ENCODE measurements around the gene HSPB2.
"Not testable (repeated sequence)": the region's sequence is repeated elsewhere in the genome, so short reads cannot be mapped to it uniquely, and the experiment has no call there.

Gene HSPB2

DNA sequence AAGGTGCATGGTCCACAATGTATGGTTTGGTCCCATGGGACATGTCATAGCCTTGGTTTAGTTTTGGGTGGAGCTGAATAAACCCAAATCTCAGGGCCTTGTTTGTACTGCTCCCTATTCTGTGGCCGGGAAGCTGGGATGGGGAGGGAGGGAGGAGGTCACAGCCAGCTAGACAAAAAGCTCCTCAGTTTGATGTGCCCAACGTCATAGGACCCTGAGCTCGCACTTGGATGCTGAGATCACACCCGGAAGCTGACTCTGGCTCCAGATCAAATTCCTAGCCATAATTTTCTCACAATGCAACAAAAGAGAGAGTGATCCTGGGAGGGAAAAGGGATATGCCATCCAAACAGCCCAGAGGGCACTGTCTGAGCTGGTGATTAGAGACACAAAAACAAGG lies 1.5 kb downstream of the HSPB2 start:
- DNase-seq (ENCODE audit: low read depth, low spot score) = no peak

DNA sequence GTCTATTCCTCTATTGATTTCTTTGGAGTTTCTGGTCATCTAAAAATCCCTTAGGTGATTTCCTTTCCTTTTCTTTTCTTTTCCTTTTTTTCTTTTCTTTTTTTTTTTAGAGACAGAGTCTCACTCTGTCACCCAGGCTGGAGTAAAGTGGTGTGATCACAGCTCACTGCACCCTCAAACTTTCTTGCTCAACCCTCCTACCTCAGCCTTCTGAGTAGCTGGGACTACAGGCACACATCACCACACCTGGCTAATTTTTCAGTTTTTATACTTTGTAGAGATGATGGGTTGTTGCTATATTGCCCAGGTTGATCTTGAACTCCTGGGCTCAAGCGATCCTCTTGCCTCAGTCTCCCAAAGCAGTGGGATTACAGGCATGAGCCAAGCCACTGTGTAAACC lies 4.2 kb downstream of the HSPB2 start:
- no peak for DNase-seq (ENCODE audit: low read depth, low spot score)

DNA sequence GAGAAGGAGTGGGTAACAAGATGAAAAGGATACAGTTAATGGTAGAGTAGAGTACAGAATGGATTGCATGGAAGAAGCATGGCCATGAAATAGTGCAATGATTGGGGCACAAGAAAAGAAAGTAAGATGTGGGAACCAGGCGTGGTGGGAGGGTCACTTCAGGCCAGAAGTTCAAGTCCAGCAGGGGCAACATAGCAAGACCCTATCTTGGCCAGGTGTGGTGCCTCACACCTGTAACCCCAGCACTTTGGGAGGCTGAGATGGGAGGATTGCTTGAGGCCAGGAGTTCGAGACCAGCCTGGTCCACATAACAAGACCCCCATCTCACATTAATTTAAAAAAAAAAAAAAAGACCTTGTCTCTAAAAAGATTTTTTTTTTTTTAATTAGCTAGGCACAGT lies 4.8 kb downstream of the HSPB2 start:
- no peak for DNase-seq (ENCODE audit: low read depth, low spot score)

DNA sequence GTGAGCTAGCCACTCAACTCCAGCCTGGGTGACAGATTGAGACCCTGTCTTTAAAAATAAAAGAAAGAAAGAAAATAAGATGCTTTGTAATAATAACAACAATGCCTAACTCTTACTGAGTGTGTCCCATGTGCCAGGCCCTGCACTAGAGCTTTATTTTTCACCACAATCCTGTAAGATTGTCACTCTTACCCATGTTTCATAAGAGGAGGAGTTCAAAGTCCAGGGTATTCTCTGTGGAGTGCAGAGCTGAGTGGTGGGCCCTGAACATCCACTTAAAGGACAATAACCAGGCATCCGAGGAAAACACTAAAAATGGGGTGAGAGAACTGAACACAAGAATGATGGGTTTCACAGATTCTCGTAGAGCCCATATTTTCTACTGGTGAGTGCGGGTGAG lies 5.3 kb downstream of the HSPB2 start:
- no peak for DNase-seq (ENCODE audit: low read depth, low spot score)

DNA sequence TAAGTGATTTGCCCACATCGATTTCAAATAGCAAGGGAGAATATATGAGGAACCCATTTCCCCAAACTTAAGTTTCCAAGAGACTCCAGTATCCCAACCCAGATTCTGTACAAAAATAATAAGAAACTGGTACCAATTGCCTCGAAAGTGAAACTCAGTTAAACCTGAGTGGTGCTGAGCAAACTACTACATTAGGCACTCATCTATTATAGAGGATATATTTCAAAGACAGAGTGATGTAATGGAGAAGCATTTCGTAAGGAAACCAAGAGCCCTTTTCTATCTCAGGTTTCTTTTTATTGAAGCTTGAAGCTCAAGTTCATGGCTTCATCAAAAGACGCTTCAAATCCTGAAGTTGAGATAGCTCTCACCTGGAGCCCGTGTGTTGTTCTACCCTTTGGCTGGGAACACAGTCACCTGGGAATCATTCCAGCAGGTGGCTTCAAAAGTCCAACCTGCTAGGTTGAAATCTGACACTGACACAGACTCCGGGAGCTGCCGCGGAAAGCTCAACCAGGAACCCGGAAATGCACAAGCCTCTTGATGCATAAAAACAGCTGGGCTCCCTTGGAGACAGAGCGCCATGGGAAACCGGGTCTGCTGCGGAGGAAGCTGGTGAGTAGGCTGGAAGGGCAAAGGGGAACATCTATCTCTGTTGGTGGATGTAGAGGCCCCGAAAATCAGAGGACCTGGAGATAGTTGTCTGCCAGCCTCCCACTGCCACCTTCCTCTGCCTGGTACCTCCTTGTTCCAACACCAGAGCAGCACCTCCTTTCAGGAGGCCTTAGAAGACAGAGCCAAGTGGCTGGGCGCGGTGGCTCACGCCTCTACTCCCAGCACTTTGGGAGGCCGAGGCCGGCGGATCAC lies 6.1 kb downstream of the HSPB2 start, which contains the start of gene C11orf52:
Gene C11orf52 (plus strand): TSS at position 524 of the 867 bp plus-strand sequence. CDS start 60 bp downstream, at position 584.
- DNase-seq (ENCODE audit: low read depth, low spot score) = peak; percentile 91

DNA sequence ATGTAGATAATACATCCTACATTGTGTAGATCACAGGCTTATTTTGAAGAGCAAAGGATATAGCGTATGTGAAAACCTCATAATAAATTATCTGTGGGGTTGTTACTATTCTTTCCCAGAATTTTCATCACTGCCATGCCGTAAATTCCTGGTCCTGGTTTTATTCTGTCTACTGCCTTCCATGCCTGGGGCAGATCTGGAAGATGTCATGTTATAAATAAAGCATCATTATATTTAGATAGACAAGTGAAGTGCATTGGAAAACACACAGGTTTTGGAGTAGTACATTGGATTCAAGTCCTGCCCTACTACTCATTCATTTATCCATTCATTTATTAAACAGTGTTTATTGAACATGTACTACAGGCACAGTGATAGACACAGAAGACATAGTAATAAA lies 8.4 kb downstream of the HSPB2 start:
- DNase-seq (ENCODE audit: low read depth, low spot score) = no peak

DNA sequence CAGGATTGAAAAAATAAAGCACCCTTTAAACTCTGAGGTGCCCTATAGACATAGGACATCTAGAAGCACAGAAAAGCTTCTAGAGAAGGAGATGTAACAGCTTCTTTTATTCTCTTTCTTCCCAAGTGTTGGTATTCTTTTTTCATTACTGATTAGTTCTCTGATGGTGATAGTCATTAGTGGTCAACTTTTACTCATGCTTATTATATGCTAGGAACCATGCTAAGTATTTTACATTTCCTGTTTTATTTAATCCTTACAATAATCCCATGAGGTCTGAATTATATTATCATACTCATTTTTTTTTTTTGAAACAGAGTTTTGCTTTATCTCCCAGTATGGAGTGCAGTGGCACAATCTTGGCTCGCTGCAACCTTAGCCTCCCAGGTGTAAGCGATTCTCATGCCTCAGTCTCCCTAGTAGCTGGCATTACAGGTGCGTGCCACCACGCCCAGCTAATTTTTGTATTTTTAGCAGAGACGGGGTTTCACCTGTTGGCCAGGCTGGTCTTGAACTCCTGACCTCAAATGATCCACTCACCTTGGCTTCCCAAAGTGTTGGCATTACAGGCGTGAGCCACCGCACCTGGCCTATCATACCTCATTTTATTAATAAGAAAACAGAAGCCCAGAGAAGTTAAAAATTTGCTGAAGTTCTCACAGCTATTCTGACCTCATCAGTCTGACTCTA lies 9.2 kb downstream of the HSPB2 start:
- no peak for DNase-seq (ENCODE audit: low read depth, low spot score)

DNA sequence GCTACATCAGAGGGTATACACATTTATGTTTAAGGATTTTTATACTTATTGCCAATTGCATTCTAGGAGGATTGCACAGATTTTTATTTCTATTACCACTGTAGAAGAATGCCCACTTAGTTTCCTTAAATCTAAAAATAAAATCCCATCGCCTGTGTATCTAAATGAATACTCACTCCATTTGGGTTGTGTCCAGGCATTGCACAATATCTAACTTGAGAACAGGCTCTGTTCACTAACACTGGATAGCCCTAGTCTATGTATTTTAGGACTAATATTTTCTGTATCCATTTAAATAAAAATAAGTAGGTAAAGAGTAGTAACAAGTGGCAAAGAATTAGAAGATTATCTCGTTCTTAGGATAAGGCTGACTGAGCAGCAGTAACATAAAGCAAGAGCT lies 10.3 kb downstream of the HSPB2 start:
- DNase-seq (ENCODE audit: low read depth, low spot score) = no peak

DNA sequence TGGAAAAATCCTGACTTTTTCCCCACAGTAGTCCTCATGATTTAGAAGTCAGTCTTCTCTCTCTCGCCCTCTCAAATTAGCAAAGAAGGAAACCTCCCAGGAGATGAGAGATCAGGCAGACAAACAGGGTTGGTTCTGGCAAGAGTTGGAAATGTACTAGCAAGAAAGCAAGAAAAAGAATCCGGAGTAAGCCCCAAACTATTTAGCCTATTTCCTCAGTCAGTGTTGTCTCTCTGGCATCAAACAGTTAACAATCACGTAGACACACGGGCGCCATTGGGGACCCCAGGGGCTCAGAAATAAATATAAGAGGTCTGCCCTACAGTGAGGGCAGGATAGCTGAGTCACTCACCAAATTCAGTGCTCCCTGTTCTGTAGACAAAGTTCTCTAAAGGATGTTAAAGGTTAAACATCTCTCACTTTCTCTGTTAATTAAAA lies 10.8 kb downstream of the HSPB2 start:
- no peak for DNase-seq (ENCODE audit: low read depth, low spot score)

DNA sequence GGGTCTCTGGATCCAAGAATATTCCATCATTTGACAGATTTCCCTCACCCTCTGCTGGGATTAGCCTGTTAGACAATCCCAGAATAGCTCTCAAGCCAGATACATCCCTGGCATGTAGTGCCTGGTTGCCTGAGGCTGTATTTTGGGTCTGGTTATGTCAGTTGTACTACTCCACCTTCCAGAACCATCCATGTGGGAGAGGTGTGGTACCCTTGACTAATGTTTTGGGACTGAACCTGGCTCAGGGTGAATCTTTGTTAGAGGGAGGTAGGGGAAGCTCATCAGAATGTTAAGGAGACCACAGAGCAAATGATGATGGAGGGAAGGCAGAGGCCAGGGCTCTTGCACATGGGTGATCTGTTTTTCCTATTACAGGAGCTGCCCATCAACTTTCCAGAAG lies 11.4 kb downstream of the HSPB2 start:
- no peak for DNase-seq (ENCODE audit: low read depth, low spot score)

DNA sequence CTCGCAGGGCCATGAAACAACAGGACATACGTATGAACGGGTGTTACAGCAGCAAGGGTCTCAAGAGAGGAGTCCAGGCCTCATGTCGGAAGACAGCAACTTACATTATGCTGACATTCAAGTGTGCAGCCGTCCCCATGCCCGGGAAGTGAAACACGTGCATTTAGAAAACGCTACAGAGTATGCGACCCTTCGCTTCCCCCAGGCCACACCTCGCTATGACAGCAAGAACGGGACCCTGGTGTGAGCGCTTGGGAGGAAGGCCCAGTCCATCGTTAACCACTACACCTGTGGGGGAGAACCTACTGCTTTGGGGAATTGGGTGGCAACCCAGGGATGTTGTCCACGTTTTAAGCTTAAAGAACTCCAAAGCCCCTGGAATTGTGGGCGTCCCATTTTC lies 13.4 kb downstream of the HSPB2 start:
- DNase-seq (ENCODE audit: low read depth, low spot score) = no peak

DNA sequence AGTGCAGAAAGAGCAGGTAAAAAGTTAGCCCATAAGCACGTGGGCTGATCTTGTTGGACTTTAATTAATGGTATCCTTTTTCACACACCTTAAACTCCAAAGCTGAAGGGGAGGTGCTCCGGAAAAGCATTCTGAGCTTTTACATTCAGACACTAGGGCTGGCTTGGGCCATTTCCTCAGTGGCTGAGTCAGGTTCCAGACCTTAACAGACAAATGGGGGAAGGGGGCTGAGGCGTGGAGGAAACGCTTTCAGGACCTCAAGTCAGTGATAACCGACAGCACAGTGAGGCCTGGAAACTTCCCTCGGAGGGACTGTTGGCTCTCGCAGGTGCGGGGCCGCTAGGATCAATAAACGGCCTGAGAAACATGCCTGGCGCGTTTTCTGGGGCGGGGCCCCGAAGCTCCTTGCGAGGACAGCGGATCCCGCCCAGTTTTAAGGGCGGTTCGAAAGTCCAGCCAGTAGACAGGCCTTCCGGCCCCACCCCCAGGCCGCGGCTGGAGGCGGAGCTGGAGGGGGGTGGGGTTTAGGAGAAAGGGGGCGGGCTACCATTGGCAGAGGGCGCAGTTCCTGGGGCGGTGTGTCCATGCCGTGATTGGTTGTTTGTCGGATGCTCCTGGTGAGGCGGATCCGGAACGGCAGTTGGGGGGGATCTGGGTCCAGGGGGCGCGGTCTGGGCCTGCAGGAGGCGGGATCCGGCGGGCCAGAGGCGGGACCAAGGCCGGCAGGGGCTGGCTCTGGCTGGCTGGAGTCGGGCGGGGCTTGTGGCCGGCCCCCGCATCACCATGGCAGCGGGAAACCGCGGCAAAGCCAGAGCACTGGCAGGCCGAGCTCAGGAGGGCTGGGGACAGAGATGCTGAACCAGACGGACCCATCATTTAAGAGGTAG lies 14.2 kb downstream of the HSPB2 start:
- DNase-seq (ENCODE audit: low read depth, low spot score) = peak; percentile 98

DNA sequence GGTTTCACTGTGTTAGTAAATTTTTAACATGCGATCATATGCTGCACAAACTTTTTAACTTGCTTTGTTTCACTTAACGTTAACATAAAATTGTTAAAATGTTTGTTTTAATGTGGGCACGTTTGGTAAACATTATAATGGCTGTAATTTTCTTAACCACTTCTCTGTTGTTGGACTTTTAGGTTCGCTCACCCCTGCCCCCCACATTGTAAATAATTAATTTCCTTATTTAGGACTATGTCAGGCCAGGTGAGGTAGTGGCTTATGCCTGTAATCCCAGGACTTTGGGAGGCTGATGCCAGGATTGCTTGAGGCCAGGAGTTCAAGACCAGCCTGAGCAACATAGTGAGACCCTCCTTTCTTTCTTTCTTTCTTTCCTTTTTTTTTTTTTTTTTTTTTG lies 17.9 kb downstream of the HSPB2 start:
- DNase-seq (ENCODE audit: low read depth, low spot score) = no peak

DNA sequence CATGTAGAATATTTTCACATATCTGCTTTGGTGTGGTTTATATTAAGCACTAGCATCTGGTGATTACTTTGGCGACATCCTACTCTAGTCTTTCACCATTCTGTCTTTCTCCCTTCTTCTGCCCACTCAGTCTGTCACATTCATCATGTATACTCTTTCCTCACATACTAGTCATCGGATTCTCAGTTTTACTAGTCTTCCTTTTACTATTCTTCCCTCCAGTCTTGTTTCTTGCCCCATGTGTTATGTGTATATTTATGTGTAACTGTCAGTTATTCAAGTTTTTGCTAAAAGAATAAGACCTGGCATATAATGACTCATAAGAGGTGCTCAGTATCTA lies 20.0 kb downstream of the HSPB2 start:
- no peak for DNase-seq (ENCODE audit: low read depth, low spot score)

DNA sequence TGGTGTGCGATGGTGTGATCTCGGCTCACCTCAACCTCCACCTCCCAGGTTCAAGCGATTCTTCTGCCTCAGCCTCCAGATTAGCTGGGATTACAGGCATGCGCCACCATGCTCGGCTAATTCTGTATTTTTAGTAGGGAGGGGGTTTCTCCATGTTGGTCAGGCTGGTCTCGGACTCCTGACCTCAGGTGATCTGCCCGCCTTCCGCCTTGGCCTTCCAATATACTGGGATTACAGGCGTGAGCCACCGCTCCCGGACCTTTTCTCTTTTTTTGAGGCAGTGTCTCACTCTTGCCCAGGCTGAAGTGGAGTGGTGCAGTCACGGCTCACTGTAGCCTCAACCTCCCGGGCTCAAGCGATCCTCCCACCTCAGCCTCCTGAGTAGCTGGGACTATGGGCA lies 20.6 kb downstream of the HSPB2 start:
- not testable (repeated sequence) for DNase-seq (ENCODE audit: low read depth, low spot score)

DNA sequence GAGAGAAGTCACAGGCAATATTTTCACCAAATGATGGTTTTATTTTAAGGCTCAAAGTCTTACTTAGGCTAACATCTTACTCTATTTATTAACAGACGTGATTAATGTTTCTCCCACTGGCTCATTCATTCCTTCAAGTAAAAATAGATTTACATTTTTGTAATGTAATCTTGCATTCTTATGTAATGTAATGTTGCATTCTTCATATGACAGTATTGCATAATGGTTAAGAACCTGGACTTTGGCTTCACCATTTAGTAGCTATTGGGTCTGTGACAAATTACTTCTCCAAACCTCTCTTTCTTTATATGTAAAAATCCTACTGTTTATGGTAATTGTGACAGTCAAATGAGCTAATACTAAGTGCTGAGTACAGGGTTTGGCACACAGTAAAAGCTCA lies 21.3 kb downstream of the HSPB2 start:
- no peak for DNase-seq (ENCODE audit: low read depth, low spot score)

DNA sequence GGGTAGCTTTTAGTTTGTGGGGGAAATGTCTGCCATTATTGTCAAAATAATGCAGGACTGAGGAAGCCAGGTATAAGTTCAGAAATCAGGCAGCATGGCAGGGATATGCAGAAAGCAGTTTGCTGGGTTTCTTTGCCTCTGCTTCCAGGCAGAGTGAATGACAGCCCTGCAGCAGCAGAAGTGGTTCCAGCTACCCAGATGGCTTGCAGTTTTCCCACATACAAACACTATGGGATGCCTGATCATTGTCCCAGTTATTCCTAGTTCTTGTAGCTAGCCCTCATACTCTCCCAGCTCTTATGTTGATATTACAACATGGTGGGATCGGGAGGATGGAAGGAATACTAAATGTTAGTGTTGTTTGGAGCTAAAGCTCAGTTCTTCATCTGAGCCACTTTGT lies 21.8 kb downstream of the HSPB2 start:
- no peak for DNase-seq (ENCODE audit: low read depth, low spot score)

DNA sequence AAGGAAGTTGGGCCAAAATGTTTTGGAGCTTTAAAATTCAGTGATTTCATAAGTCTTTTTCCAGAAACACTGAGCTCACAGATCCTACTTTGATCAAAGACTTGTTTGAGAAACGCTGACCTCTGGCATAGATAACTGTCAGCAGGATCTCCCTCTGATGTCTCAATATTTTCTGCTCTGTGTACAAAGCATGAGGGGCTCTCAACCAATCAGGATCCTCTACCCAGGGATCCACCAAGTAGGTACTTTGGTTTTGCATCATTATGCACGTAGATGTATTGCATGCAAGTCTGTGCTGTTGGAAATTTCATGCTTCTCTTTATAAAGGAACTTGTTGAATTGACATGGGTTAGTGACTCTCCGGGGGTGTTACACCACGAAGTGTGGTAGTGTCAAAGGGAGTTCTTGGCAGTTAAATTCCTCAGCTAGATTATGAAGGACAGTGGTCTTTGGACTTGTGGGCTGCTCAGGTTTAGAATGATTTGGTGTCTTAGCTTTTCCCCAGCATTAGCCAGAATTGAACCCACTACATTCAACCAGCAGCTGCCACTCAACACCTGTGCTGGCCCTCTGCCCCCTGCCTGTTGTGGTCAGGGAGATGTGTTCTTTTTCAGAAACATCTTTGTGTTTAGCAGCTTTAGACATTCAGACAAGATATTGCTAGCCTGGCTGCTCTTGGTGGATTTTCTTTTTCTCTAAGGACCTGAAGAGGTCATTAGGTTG lies 22.9 kb downstream of the HSPB2 start:
- DNase-seq (ENCODE audit: low read depth, low spot score) = no peak

DNA sequence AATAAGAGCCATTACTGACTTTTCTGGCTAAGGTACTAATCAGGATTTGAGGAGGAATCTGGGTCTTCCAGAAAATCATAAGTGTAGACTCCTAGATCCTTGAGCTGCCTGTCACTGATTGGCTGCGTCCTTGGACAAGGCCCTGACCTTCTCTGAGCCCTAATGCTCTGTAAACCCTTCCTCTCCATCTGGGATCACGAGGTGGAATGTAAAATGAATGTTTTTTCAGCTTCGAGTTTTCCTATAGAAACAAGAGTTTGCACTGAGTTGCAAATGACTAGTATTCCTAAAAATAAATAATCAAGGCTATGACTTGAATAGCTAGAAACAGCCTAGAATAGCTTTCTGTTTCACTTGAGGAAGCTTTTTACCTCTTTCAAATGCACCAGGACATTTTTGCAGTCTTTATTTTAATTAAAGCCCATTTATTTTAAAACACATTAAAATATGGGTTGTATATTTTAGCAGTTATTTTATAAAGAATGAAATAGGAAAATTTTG lies 23.6 kb downstream of the HSPB2 start:
- no peak for DNase-seq (ENCODE audit: low read depth, low spot score)

DNA sequence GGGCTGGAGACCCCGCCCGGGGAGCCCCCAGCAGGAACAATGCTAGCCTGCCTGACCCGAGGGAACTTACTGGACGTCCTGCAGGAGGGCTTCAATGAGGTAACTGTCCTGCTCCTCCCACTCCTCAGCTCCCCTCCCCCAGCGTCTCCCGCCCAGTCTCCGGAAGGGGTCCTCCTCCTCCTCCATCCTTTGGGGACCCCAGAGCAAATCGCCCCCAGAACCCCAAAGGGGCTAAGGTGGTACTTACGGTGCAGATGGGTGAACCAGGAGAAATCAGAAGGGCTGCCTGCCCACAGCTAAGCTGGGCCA lies 24.9 kb downstream of the HSPB2 start:
- DNase-seq (ENCODE audit: low read depth, low spot score) = no peak

DNA sequence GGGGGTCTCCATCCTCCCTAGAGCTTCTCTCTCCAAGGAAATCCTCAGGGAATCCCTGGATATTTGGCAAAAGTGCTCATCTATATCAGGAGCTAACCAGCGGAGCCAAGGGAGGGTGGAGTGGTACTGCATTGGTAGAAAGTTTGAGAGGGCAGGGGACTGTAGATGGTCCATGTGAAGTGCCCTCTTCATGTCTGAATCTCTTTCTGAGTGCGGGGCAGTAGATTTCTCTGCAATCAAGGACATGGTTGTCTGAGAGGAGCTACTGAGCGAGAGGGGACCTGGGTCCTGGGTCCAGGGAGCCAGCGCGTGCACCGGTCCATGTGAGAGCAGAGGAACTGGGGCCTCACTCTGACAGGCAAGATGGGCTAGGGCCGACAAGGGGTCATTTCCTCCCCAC lies 25.3 kb downstream of the HSPB2 start:
- DNase-seq (ENCODE audit: low read depth, low spot score) = no peak
